Gastroesophageal sphincter (tissue), 4 donors: ENCODE measurements around the gene POR. TPM values are rescaled to one million over a fixed set of nuclear protein-coding genes. Genes with fewer than 3 reads are reported as not detected.
"Not testable (repeated sequence)": the region's sequence is repeated elsewhere in the genome, so short reads cannot be mapped to it uniquely, and the experiment has no call there.

Experiments
- ATAC-seq: fragments of 150-250 bp; one replicate; pipeline ENCODE4 v1.9.1; 2016; ENCODE audit warnings: mild to moderate bottlenecking, moderate library complexity
- H3K27ac ChIP-seq, 4 donors: fragments of 200-600 bp; sonication (generic) in 3 of 4; 1 replicate in 3 of 4; 2 replicates in 1 of 4; pipeline ENCODE4 v1.5.1; 2016 to 2019
- H3K27me3 ChIP-seq: fragments of 200-600 bp; sonication (generic); one replicate; pipeline ENCODE4 v1.5.1; 2019
- H3K36me3 ChIP-seq, 2 donors: fragments of 200-600 bp; sonication (generic); one replicate each; pipeline ENCODE4 v1.5.1; 2019; ENCODE audit warnings: control low read depth in 1 of 2
- H3K4me1 ChIP-seq, 3 donors: fragments of 200-600 bp; sonication (generic); 1 replicate in 2 of 3; 2 replicates in 1 of 3; pipeline ENCODE4 v1.5.1; 2016 to 2019; ENCODE audit warnings: control low read depth in 2 of 3
- H3K4me3 ChIP-seq, 2 donors: fragments of 200-600 bp; sonication (generic); one replicate each; pipeline ENCODE4 v1.5.1; 2019; ENCODE audit warnings: mild to moderate bottlenecking in 1 of 2, moderate library complexity in 1 of 2
- H3K9me3 ChIP-seq, 3 donors: fragments of 200-600 bp; sonication (generic); one replicate each; pipeline ENCODE4 v1.5.1; 2017 to 2019; ENCODE audit warnings: control low read depth in 2 of 3
- EP300 ChIP-seq: sonication (generic); formaldehyde crosslinking; IDR thresholded peaks from one replicate; pipeline ENCODE4 v1.6.1; 2017; ENCODE audit warnings: antibody characterized with exemption, mild to moderate bottlenecking
- POLR2A ChIP-seq, 2 donors: fragments of 450-650 bp; IDR thresholded peaks; one replicate each; pipeline ENCODE4 v1.6.1; 2017; ENCODE audit warnings: antibody characterized with exemption in 2 of 2, mild to moderate bottlenecking in 2 of 2, moderate library complexity in 1 of 2
- POLR2AphosphoS5 ChIP-seq: sonication (generic); formaldehyde crosslinking; IDR thresholded peaks from one replicate; pipeline ENCODE4 v1.6.1; 2017; ENCODE audit warnings: antibody characterized with exemption
- WGBS, 2 donors: methylation state at CpG; one replicate each; pipeline ENCODE4 v1.1.5; 2018; ENCODE audit warnings: low coverage in 1 of 2; 5-methylcytosine and 5-hydroxymethylcytosine counted together
- total RNA-seq, 4 donors: library from RNA; depleted of rRNA; stranded (reverse); fragments of >200 nt; gene quantifications; one replicate each; pipeline ENCODE4 v1.1.0, GENCODE V29; 2016
- TF ChIP-seq, protein P1 (sequence below), 4 experiments: fragments of 200-600 bp in 2 of 4; fragments of 450-650 bp in 2 of 4; sonication (generic) in 1 of 4; IDR thresholded peaks; one replicate each; pipeline ENCODE4 v1.5.1; 2017 to 2019; ENCODE audit warnings: antibody characterized with exemption in 4 of 4, mild to moderate bottlenecking in 2 of 4, moderate library complexity in 2 of 4

Gene POR
- total RNA-seq, 4 donors from 2014 or later, result 31.5 to 54.3 (median 47.7) TPM

DNA sequence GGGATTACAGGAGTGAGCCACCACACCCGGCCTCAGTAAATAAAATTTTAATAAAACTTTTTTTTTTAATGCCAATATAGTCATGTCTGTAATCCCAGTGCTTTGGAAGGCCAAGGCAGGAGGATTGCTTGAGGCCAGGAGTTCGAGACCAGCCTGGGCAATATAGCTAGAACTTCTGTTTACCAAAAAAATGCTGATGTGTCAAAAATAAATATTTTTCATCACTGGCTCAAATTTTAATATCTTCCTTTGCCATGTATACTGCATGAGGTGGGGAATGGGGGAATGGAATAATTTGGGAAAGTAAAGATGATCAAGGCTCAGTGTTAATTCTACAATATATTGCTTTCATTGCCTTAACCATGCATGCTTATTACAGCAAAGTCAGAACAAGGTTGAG, 46.8 kb upstream of the POR start:
- H3K27ac ChIP-seq, result no peak overlapping the region
- no peak for TF ChIP-seq POLR2A (IDR thresholded peaks at IDR 0.05)
- H3K9me3 ChIP-seq, result no peaks in the 10 kb centered on the region
- H3K36me3 ChIP-seq, result no peaks in the 10 kb centered on the region
- no peak overlapping the region for H3K4me3 ChIP-seq
- ATAC-seq, result no peak
- WGBS, 2 donors, result 79 to 100% methylated on average over 2 of the region's 2 CpGs
- H3K27me3 ChIP-seq, result peaks cover 13% of the 10 kb centered on the region
- H3K4me1 ChIP-seq, result peaks cover 0 to 21% (median 0%) of the 10 kb centered on the region in 3 donors

DNA sequence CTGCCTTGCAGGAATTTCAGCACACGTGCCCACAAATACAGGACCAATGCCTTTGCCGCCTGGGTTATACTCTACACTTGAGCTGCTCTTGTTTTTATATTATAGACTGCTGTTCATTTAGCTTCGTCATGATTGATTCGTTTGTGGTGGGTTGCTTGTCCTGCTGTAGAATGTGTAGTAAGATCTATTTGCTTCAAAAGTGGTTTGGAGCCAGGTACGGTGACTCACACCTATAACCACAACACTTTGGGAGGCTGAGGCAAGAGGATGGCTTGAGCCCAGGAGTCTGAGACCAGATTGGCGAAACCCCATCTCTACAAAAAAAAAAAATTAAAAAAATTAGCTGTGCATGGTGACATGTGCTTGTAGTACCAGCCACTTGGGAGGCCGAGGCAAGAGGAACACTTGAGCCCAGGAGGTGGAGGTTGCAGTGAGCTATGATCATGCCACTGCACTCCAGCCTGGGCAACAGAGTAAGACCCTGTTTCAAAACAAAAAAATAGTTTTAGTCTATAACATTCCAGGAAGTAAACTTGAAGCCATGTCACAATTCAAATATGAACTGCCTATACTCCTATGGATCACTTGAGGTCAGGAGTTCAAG, 45.1 kb upstream of the POR start:
- H3K27me3 ChIP-seq, result peaks cover 13% of the 10 kb centered on the region
- no peaks in the 10 kb centered on the region for H3K9me3 ChIP-seq
- no peaks in the 10 kb centered on the region for H3K36me3 ChIP-seq
- H3K4me3 ChIP-seq, result no peak overlapping the region
- TF ChIP-seq POLR2A (IDR thresholded peaks at IDR 0.05) (no peak), EP300 (no peak), POLR2AphosphoS5 (no peak)
- TF ChIP-seq, protein P1, sequence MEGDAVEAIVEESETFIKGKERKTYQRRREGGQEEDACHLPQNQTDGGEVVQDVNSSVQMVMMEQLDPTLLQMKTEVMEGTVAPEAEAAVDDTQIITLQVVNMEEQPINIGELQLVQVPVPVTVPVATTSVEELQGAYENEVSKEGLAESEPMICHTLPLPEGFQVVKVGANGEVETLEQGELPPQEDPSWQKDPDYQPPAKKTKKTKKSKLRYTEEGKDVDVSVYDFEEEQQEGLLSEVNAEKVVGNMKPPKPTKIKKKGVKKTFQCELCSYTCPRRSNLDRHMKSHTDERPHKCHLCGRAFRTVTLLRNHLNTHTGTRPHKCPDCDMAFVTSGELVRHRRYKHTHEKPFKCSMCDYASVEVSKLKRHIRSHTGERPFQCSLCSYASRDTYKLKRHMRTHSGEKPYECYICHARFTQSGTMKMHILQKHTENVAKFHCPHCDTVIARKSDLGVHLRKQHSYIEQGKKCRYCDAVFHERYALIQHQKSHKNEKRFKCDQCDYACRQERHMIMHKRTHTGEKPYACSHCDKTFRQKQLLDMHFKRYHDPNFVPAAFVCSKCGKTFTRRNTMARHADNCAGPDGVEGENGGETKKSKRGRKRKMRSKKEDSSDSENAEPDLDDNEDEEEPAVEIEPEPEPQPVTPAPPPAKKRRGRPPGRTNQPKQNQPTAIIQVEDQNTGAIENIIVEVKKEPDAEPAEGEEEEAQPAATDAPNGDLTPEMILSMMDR (IDR thresholded peaks at IDR 0.05), result no peak
- H3K4me1 ChIP-seq, result peaks cover 0 to 21% (median 0%) of the 10 kb centered on the region in 3 donors
- no peak for ATAC-seq
- 70 to 88% methylated on average over 6 to 7 of the region's 7 CpGs for WGBS, 2 donors
- no peak overlapping the region for H3K27ac ChIP-seq

DNA sequence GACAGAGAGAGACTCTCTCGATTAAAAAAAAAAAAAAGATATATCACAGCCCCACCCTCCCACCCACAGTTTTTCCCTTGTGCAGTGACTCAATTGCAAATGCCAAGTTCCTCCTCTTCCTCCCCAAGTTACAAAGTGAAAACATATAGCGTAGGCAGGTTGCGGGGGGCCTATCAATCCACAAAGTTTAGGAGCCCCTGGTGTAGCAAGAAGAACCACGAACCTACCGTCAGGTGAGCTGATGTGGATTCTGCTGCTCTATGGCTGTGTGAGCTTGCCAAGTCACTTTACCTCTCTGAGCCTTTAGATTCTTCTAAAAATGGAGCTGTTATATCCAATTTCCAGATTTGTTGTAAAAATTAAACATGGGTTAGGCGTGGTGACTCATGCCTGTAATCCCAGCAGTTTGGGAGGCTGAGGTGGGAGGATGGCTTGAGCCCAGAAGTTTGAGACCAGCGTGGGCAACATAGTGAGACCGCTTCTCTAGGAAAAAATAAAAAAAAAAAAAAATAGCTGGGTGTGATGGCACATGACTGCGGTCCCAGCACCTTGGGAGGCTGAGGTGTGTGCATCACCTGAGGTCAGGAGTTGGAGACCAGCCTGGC, 44.3 kb upstream of the POR start:
- TF ChIP-seq EP300, result no peak
- Histone ChIP-seq H3K4me3 (no peak overlapping the region), H3K9me3 (no peaks in the 10 kb centered on the region), H3K36me3 (no peaks in the 10 kb centered on the region), H3K27me3 (peaks cover 13% of the 10 kb centered on the region), H3K27ac (no peak overlapping the region), H3K4me1 (peaks cover 0 to 21% (median 0%) of the 10 kb centered on the region in 3 donors)
- 81 to 93% methylated on average over 9 of the region's 9 CpGs for WGBS, 2 donors
- ATAC-seq, result no peak

- peak; percentile 22 for ATAC-seq
Observed at GRCh38 chr7:75872073-75872782, 42.7 kb upstream of the POR start.

DNA sequence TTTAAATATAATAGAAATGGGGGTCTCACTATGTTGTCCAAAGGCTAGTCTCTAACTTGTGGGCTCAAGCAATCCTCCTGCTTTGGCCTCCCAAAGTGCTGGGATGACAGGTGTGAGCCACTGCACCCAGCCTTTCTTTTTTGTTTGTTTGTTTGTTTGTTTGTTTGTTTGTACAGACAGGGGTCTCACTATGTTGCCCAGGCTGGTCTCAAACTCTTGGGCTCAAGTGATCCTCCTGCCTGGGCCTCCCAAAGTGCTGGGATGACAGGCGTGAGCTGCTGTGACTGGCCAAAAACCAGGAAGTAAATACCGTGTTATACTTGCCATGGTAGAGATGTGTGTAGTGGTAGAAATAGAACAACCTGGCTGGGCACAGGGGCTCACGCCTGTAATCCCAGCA, 40.8 kb upstream of the POR start:
- H3K36me3 ChIP-seq, H3K27me3 ChIP-seq, ATAC-seq, H3K27ac ChIP-seq, H3K9me3 ChIP-seq, H3K4me3 ChIP-seq: not testable (repeated sequence)
- peaks cover 0 to 21% (median 3%) of the 10 kb centered on the region in 3 donors for H3K4me1 ChIP-seq
- 88% methylated on average over 3 of the region's 3 CpGs; no CpG with 5 or more reads in 1 of the 2 donors for WGBS, 2 donors

More at GRCh38 chr7:75872073-75872782, 42.7 kb upstream of the POR start:
- Histone ChIP-seq H3K27ac (peak overlapping the region in 3 of 4 donors; percentile 17 to 49 (median 39)), H3K9me3 (no peaks in the 10 kb centered on the region), H3K4me1 (peaks cover 0 to 13% (median 0%) of the 10 kb centered on the region in 3 donors), H3K4me3 (no peak overlapping the region), H3K27me3 (no peaks in the 10 kb centered on the region), H3K36me3 (no peaks in the 10 kb centered on the region)
- TF ChIP-seq POLR2A (IDR thresholded peaks at IDR 0.05) (no peak), EP300 (no peak), POLR2AphosphoS5 (no peak)
- TF ChIP-seq, protein P1 (IDR thresholded peaks at IDR 0.05), result no peak
- WGBS, 2 donors, result 21 to 53% methylated on average over 10 of the region's 13 CpGs

DNA sequence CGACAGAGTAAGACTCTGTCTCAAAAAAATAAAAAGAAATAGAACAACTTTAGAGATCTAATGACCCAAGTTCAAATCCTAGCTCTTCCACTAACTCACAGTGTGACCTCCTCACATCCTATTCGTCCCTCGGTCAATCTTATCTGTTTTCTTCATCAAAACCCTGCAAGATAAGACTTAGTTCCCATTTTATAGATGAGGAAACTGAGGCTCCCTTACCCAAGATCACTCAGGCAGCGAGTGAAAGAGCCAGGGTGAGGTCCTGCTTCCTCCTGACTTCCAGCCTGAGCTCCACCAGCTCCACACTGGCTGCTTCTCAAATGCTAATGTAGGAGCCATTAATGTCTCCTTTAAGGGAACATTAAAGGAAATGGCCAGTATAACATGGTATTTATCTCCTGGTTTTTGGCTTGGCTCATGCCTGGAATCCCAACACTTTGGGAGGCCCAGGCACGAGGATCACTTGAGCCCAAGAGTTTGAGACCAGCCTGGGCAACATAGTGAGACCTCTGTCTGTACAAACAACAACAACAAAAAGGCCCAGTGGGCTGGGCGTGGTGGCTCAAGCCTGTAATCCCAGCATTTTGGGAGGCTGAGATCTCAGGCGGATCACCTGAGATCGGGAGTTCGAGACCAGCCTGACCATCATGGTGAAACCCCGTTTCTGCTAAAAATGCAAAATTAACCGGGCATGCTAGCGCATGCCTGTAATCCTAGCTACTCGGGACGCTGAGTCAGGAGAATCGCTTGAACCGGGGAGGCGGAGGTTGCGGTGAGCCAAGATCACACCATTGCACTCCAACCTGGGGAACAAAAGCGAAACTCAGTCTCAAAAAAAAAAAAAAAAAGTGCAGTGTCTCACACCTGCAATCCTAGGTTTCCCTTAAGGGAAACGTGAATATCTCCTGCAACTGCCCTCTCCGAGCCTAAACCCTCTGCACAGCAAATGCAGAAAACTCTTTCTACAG, 39.6 kb upstream of the POR start:
- TF ChIP-seq, protein P1 (IDR thresholded peaks at IDR 0.05), result no peak
- TF ChIP-seq POLR2AphosphoS5, result no peak
- ATAC-seq, result no peak
- Histone ChIP-seq H3K4me1 (peaks cover 0 to 30% (median 9%) of the 10 kb centered on the region in 3 donors), H3K4me3 (no peak overlapping the region), H3K27me3 (no peaks in the 10 kb centered on the region), H3K9me3 (no peaks in the 10 kb centered on the region), H3K27ac (no peak overlapping the region), H3K36me3 (no peaks in the 10 kb centered on the region)
- WGBS, 2 donors, result 82 to 86% methylated on average over 5 to 15 of the region's 21 CpGs
